ENCODE data around the gene LRFN2. TPM values are rescaled to one million over a fixed set of nuclear protein-coding genes. Genes with fewer than 3 reads are reported as not detected.

Gene LRFN2
- total and polyA plus RNA-seq, 2 donors from 2014 or later, result not detected

- intact Hi-C loops (cut with DNase I), result no loop called here
- Histone ChIP-seq H3K4me1 (ENCODE audit: control insufficient read depth in 2 of 3, insufficient read depth in 2 of 3, low read depth in 1 of 3, low read length in 3 of 3) (no peaks in the 10 kb centered on the region), H3K4me3 (ENCODE audit: low read length in 3 of 3) (no peak overlapping the region), H3K9ac (ENCODE audit: low read length in 3 of 3) (no peak overlapping the region), H3K27ac (ENCODE audit: low read depth in 2 of 2, low read length in 2 of 2) (no peak overlapping the region), H3K36me3 (ENCODE audit: control insufficient read depth in 2 of 3, insufficient read depth in 3 of 3, low read length in 3 of 3) (no peaks in the 10 kb centered on the region), H3K9me3 (ENCODE audit: control insufficient read depth in 2 of 3, insufficient read depth in 1 of 3, low read length in 3 of 3) (no peaks in the 10 kb centered on the region), H3K27me3 (ENCODE audit: control insufficient read depth, insufficient read depth, low read length) (no peaks in the 10 kb centered on the region)
- DNase-seq (no peak), FAIRE-seq (no peak)
- TF ChIP-seq CTCF (IDR thresholded peaks at IDR 0.05; ENCODE audit: borderline replicate concordance, extremely low read depth, insufficient read depth), result no peak
These were observed 228.4 kb downstream of the LRFN2 start for GRCh38 chr6:40358473-40359460.

- no peak overlapping the region for H3K9ac ChIP-seq (ENCODE audit: low read length in 3 of 3)
- H3K27ac ChIP-seq (ENCODE audit: low read depth in 2 of 2, low read length in 2 of 2), result no peak overlapping the region
- H3K36me3 ChIP-seq (ENCODE audit: control insufficient read depth in 2 of 3, insufficient read depth in 3 of 3, low read length in 3 of 3), result no peaks in the 10 kb centered on the region
- no peak overlapping the region for H3K4me3 ChIP-seq (ENCODE audit: low read length in 3 of 3)
- no peak for TF ChIP-seq CTCF (IDR thresholded peaks at IDR 0.05; ENCODE audit: borderline replicate concordance, extremely low read depth, insufficient read depth)
- H3K4me1 ChIP-seq (ENCODE audit: control insufficient read depth in 2 of 3, insufficient read depth in 2 of 3, low read depth in 1 of 3, low read length in 3 of 3), result no peaks in the 10 kb centered on the region
- no peak for DNase-seq
- H3K27me3 ChIP-seq (ENCODE audit: control insufficient read depth, insufficient read depth, low read length), result no peaks in the 10 kb centered on the region
- no peak for FAIRE-seq
- intact Hi-C loops (cut with DNase I), result no loop called here
- H3K9me3 ChIP-seq (ENCODE audit: control insufficient read depth in 2 of 3, insufficient read depth in 1 of 3, low read length in 3 of 3), result no peaks in the 10 kb centered on the region
These were observed 230.8 kb downstream of the LRFN2 start for GRCh38 chr6:40356242-40356910.

GRCh38 chr6:40355532-40355931 is 231.6 kb downstream of the LRFN2 start:
- Histone ChIP-seq H3K27ac (ENCODE audit: low read depth in 2 of 2, low read length in 2 of 2) (no peak overlapping the region), H3K4me3 (ENCODE audit: low read length in 3 of 3) (no peak overlapping the region), H3K9ac (ENCODE audit: low read length in 3 of 3) (no peak overlapping the region), H3K4me1 (ENCODE audit: control insufficient read depth in 2 of 3, insufficient read depth in 2 of 3, low read depth in 1 of 3, low read length in 3 of 3) (no peaks in the 10 kb centered on the region), H3K36me3 (ENCODE audit: control insufficient read depth in 2 of 3, insufficient read depth in 3 of 3, low read length in 3 of 3) (no peaks in the 10 kb centered on the region), H3K9me3 (ENCODE audit: control insufficient read depth in 2 of 3, insufficient read depth in 1 of 3, low read length in 3 of 3) (no peaks in the 10 kb centered on the region), H3K27me3 (ENCODE audit: control insufficient read depth, insufficient read depth, low read length) (no peaks in the 10 kb centered on the region)
- FAIRE-seq (no peak), DNase-seq (no peak)
- no peak for TF ChIP-seq CTCF (IDR thresholded peaks at IDR 0.05; ENCODE audit: borderline replicate concordance, extremely low read depth, insufficient read depth)
- intact Hi-C loops (cut with DNase I), result no loop called here

Measured in kidney (tissue), 14 donors.